ENCODE results near the gene KCNH6.

The KCNH6 gene

DNA sequence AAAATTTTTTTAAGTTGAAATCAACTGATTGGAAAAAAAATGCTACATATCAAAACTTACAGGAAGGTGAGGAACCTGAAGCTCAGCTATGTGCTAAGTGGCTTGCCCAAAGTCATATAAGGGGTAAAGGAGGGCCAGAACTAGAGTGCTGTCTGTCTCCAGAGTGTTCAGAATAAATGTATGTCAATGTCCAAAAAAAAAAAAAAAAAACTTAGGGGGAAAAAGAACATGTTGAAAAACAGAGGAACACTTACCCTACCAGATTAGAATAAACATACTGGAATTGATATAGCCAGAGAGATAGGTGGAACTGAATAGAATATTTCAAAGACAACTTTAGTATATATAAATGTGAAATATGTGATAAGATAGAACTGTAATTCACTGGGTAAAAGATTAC is 38.7 kb downstream of the KCNH6 start:
- no peak overlapping the region for H3K4me3 ChIP-seq (replicated peaks; ENCODE audit: insufficient read depth, low read length)
- H3K27ac ChIP-seq (replicated peaks), result no peak overlapping the region
- TF ChIP-seq, protein P1, sequence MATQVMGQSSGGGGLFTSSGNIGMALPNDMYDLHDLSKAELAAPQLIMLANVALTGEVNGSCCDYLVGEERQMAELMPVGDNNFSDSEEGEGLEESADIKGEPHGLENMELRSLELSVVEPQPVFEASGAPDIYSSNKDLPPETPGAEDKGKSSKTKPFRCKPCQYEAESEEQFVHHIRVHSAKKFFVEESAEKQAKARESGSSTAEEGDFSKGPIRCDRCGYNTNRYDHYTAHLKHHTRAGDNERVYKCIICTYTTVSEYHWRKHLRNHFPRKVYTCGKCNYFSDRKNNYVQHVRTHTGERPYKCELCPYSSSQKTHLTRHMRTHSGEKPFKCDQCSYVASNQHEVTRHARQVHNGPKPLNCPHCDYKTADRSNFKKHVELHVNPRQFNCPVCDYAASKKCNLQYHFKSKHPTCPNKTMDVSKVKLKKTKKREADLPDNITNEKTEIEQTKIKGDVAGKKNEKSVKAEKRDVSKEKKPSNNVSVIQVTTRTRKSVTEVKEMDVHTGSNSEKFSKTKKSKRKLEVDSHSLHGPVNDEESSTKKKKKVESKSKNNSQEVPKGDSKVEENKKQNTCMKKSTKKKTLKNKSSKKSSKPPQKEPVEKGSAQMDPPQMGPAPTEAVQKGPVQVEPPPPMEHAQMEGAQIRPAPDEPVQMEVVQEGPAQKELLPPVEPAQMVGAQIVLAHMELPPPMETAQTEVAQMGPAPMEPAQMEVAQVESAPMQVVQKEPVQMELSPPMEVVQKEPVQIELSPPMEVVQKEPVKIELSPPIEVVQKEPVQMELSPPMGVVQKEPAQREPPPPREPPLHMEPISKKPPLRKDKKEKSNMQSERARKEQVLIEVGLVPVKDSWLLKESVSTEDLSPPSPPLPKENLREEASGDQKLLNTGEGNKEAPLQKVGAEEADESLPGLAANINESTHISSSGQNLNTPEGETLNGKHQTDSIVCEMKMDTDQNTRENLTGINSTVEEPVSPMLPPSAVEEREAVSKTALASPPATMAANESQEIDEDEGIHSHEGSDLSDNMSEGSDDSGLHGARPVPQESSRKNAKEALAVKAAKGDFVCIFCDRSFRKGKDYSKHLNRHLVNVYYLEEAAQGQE (IDR thresholded peaks at IDR 0.05; ENCODE audit: insufficient replicate concordance, low read depth), result no peak
- TF ChIP-seq SPI1 (IDR thresholded peaks at IDR 0.05; ENCODE audit: borderline replicate concordance, low read depth) (no peak), POLR2AphosphoS5 (IDR thresholded peaks at IDR 0.05; ENCODE audit: low read depth) (no peak), GABPA (IDR thresholded peaks at IDR 0.05; ENCODE audit: low read depth) (no peak)
- TF ChIP-seq, protein P2, sequence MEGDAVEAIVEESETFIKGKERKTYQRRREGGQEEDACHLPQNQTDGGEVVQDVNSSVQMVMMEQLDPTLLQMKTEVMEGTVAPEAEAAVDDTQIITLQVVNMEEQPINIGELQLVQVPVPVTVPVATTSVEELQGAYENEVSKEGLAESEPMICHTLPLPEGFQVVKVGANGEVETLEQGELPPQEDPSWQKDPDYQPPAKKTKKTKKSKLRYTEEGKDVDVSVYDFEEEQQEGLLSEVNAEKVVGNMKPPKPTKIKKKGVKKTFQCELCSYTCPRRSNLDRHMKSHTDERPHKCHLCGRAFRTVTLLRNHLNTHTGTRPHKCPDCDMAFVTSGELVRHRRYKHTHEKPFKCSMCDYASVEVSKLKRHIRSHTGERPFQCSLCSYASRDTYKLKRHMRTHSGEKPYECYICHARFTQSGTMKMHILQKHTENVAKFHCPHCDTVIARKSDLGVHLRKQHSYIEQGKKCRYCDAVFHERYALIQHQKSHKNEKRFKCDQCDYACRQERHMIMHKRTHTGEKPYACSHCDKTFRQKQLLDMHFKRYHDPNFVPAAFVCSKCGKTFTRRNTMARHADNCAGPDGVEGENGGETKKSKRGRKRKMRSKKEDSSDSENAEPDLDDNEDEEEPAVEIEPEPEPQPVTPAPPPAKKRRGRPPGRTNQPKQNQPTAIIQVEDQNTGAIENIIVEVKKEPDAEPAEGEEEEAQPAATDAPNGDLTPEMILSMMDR (IDR thresholded peaks at IDR 0.05; ENCODE audit: insufficient read depth, low read length), result no peak
- no peak for DNase-seq (ENCODE audit: low read depth in 1 of 2, low spot score in 1 of 2)
- H3K27me3 ChIP-seq (ENCODE audit: insufficient read depth, poor library complexity, severe bottlenecking), result no peaks in the 10 kb centered on the region

DNA sequence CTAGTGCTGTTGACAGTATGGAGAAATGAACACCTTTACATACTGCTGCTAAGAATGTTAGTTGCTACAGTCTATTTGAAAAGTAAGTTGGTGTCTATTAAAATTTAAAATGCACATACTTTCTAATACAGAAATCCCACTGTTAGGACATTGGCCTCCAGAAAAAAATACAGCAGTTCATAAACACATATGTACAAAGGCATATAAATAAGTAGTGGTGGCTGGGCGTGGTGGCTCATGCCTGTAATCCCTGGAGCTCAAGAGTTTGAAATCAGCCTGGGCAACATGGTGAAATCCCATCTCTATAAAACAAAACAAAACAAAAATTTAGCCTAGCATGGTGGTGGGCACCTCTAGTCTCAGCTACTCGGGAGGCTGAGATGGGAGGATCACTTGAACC is 40.2 kb downstream of the KCNH6 start:
- TF ChIP-seq SPI1 (IDR thresholded peaks at IDR 0.05; ENCODE audit: borderline replicate concordance, low read depth) (no peak), GABPA (IDR thresholded peaks at IDR 0.05; ENCODE audit: low read depth) (no peak), POLR2AphosphoS5 (IDR thresholded peaks at IDR 0.05; ENCODE audit: low read depth) (no peak)
- TF ChIP-seq, protein P1 (IDR thresholded peaks at IDR 0.05; ENCODE audit: insufficient replicate concordance, low read depth), result no peak
- TF ChIP-seq, protein P2 (IDR thresholded peaks at IDR 0.05; ENCODE audit: insufficient read depth, low read length), result no peak
- DNase-seq (ENCODE audit: low read depth in 1 of 2, low spot score in 1 of 2), result no peak
- Histone ChIP-seq H3K27ac (replicated peaks) (no peak overlapping the region), H3K4me3 (replicated peaks; ENCODE audit: insufficient read depth, low read length) (no peak overlapping the region), H3K27me3 (ENCODE audit: insufficient read depth, poor library complexity, severe bottlenecking) (no peaks in the 10 kb centered on the region)

DNA sequence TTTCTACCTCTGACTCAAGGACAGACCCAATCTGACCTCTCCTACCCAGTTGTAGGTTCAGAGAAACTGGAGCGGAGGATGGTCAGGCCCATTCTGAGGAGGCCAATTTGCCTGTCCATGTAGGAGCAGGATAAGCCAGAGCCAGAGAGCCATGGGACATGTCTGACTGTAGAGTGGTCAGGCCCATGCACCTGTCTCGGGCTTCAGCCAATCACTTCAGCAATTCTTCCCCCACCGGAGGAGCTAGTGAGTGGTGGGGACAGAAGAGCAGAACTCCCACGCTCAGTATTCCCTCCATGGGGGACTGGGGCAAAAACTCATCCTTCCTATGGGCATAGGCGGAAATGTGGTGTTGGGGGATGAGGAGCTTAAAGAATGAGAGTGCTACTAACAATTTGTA is 41.4 kb downstream of the KCNH6 start:
- TF ChIP-seq, protein P2 (IDR thresholded peaks at IDR 0.05; ENCODE audit: insufficient read depth, low read length), result no peak
- no peak for TF ChIP-seq SPI1 (IDR thresholded peaks at IDR 0.05; ENCODE audit: borderline replicate concordance, low read depth)
- TF ChIP-seq POLR2AphosphoS5 (IDR thresholded peaks at IDR 0.05; ENCODE audit: low read depth), result no peak
- TF ChIP-seq, protein P1 (IDR thresholded peaks at IDR 0.05; ENCODE audit: insufficient replicate concordance, low read depth), result no peak
- no peak for TF ChIP-seq GABPA (IDR thresholded peaks at IDR 0.05; ENCODE audit: low read depth)
- no peak for DNase-seq (ENCODE audit: low read depth in 1 of 2, low spot score in 1 of 2)
- Histone ChIP-seq H3K27me3 (ENCODE audit: insufficient read depth, poor library complexity, severe bottlenecking) (no peaks in the 10 kb centered on the region), H3K27ac (replicated peaks) (no peak overlapping the region), H3K4me3 (replicated peaks; ENCODE audit: insufficient read depth, low read length) (no peak overlapping the region)

Measured in HL-60 (cell line).